HepG2 (cell line): ENCODE results near the gene P2RX2. TPM values are rescaled to one million over a fixed set of nuclear protein-coding genes. Genes with fewer than 3 reads are reported as not detected.

Experiments used
- ATAC-seq: fragments of 200-7000 bp; cut with Tn5 transposase; 3 replicates; pipeline ENCODE4 v1.9.1; 2020; ENCODE audit warnings: mild to moderate bottlenecking, moderate library complexity
- BruUV-seq: library from RNA; stranded (reverse); fragments of 400-500 nt; replicated peaks from 2 replicates; lab custom pipeline; 2021; lab: Mats Ljungman, UMichigan
- CTCF ChIA-PET: fragments of 300-600 bp; formaldehyde crosslinking; extraction: SDS; loops from one replicate; lab custom pipeline; 2021; ENCODE audit warnings: low total read pairs, inconsistent platforms, low intra/inter-chr PET ratio; lab: Yijun Ruan, JAX
- POLR2A ChIA-PET: fragments of 350-600 bp; sonication (Branson Sonifier 250); formaldehyde crosslinking; loops from one replicate; lab custom pipeline; 2020; ENCODE audit warnings: antibody characterized with exemption, inconsistent platforms; lab: Yijun Ruan, JAX
- DNase-seq: peaks from one replicate; pipeline ENCODE4 v3.0.0-alpha.2; 2015; ENCODE audit warnings: low spot score
- FAIRE-seq: peaks from 3 replicates; lab custom pipeline; 2011; peaks lifted over from hg19 to GRCh38; lab: Jason Lieb, UNC
- H2AFZ ChIP-seq: one replicate; pipeline ENCODE4 v1.6.1; 2011; ENCODE audit warnings: low read length, inconsistent platforms
- H3K27ac ChIP-seq: fragments of 300-600 bp; 3 replicates; pipeline ENCODE4 v1.8.0; 2011; ENCODE audit warnings: mixed run types, mild to moderate bottlenecking, mixed read lengths, low read length, inconsistent platforms; ENCODE audit not compliant: insufficient read depth; ENCODE audit errors: extremely low read length
- H3K27me3 ChIP-seq, 2 experiments: fragments of 200-600 bp in 1 of 2; 2 replicates in 1 of 2; 3 replicates in 1 of 2; pipeline versions ENCODE4 v1.6.0 to v1.8.0; 2011; ENCODE audit warnings: low read length in 2 of 2, mild to moderate bottlenecking in 2 of 2, moderate library complexity in 2 of 2, inconsistent platforms in 1 of 2; ENCODE audit not compliant: insufficient read depth in 2 of 2, control insufficient read depth in 1 of 2
- H3K36me3 ChIP-seq, 2 experiments: fragments of 200-600 bp in 1 of 2; replicated peaks in 1 of 2; 2 replicates in 1 of 2; 3 replicates in 1 of 2; pipeline versions ENCODE4 v1.5.1 to v1.8.0; 2011; ENCODE audit warnings: low read length in 2 of 2, inconsistent platforms in 1 of 2; ENCODE audit not compliant: insufficient read depth in 2 of 2, control insufficient read depth in 1 of 2
- H3K4me1 ChIP-seq: 2 replicates; pipeline ENCODE4 v1.5.1; 2012; ENCODE audit warnings: low read length, inconsistent platforms; ENCODE audit not compliant: insufficient read depth
- H3K4me2 ChIP-seq: 2 replicates; pipeline ENCODE4 v1.6.0; 2011; ENCODE audit warnings: low read depth, low read length, inconsistent platforms
- H3K4me3 ChIP-seq, 3 experiments: fragments of 200-600 bp in 1 of 3; sonication (generic), shearing (Covaris generic) in 1 of 3; replicated peaks in 1 of 3; 2 replicates each; pipeline ENCODE4 v1.5.1; 2011 to 2016; ENCODE audit warnings: low read length in 3 of 3, inconsistent platforms in 2 of 3, low read depth in 2 of 3, mild to moderate bottlenecking in 2 of 3, control low read depth in 1 of 3, mixed read lengths in 1 of 3; ENCODE audit not compliant: insufficient read depth in 1 of 3
- H3K79me2 ChIP-seq: one replicate; pipeline ENCODE4 v1.6.1; 2011; ENCODE audit warnings: low read length, inconsistent platforms; ENCODE audit not compliant: insufficient read depth
- H3K9ac ChIP-seq: 2 replicates; pipeline ENCODE4 v1.6.0; 2011; ENCODE audit warnings: mild to moderate bottlenecking, low read depth, low read length, inconsistent platforms; ENCODE audit not compliant: insufficient read depth
- H3K9me3 ChIP-seq: 2 replicates; pipeline ENCODE4 v1.5.1; 2012; ENCODE audit warnings: mild to moderate bottlenecking, low read length
- H4K20me1 ChIP-seq: 2 replicates; pipeline ENCODE4 v1.6.0; 2011; ENCODE audit warnings: inconsistent platforms, mild to moderate bottlenecking, low read length, moderate library complexity; ENCODE audit not compliant: insufficient read depth
- ELK4 ChIP-seq: sonication (generic); formaldehyde crosslinking; IDR thresholded peaks from 2 replicates; pipeline ENCODE4 v1.9.0; 2021; ENCODE audit warnings: missing genetic modification reagents, borderline replicate concordance
- PATZ1 ChIP-seq: sonication (generic); formaldehyde crosslinking; IDR thresholded peaks from 2 replicates; pipeline ENCODE4 v1.4.0; 2020; ENCODE audit warnings: missing genetic modification reagents
- ZNF317 ChIP-seq: sonication (generic); formaldehyde crosslinking; IDR thresholded peaks from 2 replicates; pipeline ENCODE4 v1.5.0; 2020; ENCODE audit warnings: mild to moderate bottlenecking, missing genetic modification reagents
- ZNF354B ChIP-seq: sonication (generic); formaldehyde crosslinking; IDR thresholded peaks from 2 replicates; pipeline ENCODE4 v1.8.0; 2022; ENCODE audit warnings: mild to moderate bottlenecking, missing genetic modification reagents
- WGBS: methylation state at CpG from one replicate; pipeline ENCODE4 v1.1.6; 2017; ENCODE audit warnings: low lambda C conversion rate; 5-methylcytosine and 5-hydroxymethylcytosine counted together
- in situ Hi-C: cut with HindIII; loops from 2 replicates; pipeline ENCODE4 v1.10.0; 2017; ENCODE audit warnings: low pct_unique_long_range_greater_than_20kb; ENCODE audit not compliant: extremely low pct_ligation_motif_present
- intact Hi-C: fragments of 100-400 bp; cut with micrococcal nuclease; formaldehyde crosslinking; loops from one replicate; pipeline ENCODE4 v1.10.0; 2022; ENCODE audit not compliant: unreplicated experiment
- polyA plus RNA-seq, 8 experiments: library from polyadenylated mRNA; depleted of rRNA in 3 of 8; stranded (reverse) in 7 of 8; unstranded in 1 of 8; fragments of >200 nt; fragmentation: Illumina TruSeq in 4 of 8; extraction: Trizol in 4 of 8; gene quantifications; 2 replicates each; pipeline versions ENCODE4 v1.2.1 to v1.2.3, GENCODE V29; 2011 to 2016; ENCODE audit warnings: low read depth in 4 of 8, missing spikeins in 1 of 8, mixed read lengths in 1 of 8; ENCODE audit not compliant: insufficient read depth in 1 of 8
- total RNA-seq, 5 experiments: library from RNA; depleted of rRNA; stranded (reverse); fragments of >200 nt; fragmentation: Illumina TruSeq; extraction: Trizol; gene quantifications; 2 replicates each; pipeline ENCODE4 v1.2.3, GENCODE V29; 2016; ENCODE audit warnings: low read depth in 1 of 5
- TF ChIP-seq, protein P1 (sequence below): sonication (generic); formaldehyde crosslinking; IDR thresholded peaks from 2 replicates; pipeline ENCODE4 v1.4.0; 2020; ENCODE audit warnings: missing genetic modification reagents

The P2RX2 gene
- total and polyA plus RNA-seq, 2 of the 13 experiments (the other 11 are each of a cell fraction or from before 2014, with no cell fraction given) = not detected

- TF ChIP-seq PATZ1 (CRISPR knock-in tag) (peak; percentile 28; the same call in 1 of the 2 replicates), ZNF317 (CRISPR knock-in tag) (no peak)
These were observed 13.7 kb upstream of the P2RX2 start (continued) for GRCh38 chr12:132604668-132605441.

DNA sequence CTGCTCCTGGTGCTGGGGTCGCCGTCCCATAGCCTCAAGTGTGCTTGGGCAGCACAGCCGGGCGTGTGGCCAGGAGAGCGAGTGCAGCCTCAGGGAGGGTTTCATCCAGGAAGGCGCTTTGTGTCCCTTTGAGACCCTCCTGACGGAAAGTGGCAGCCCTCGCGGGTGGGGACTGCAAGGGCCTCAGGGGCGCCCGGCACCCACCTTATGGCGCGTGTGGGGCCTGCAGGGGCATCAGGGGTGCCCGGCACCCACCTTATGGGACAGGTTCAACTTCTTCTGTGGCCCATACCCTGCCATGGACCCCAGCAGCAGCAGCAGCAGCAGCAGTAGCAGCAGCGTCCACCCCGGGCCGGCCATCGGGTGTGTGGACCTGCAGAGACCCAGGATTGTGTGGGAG, 12.7 kb upstream of the P2RX2 start:
- no peak overlapping the region for H3K4me3 ChIP-seq
- DNase-seq = no peak
- no peaks in the 10 kb centered on the region for H3K9me3 ChIP-seq
- POLR2A ChIA-PET = no interaction called here
- peaks cover 4 to 49% of the 10 kb centered on the region in 2 experiments; a peak in 4 of 5 replicates for H3K27me3 ChIP-seq
- in situ Hi-C loops (loop anchor here (5.0 kb wide), 1 partner anchor 189 kb away; no protein-coding TSS in a partner anchor), intact Hi-C loops (no loop called here)
- H3K4me1 ChIP-seq = peaks cover 61% of the 10 kb centered on the region
- BruUV-seq = no TSS peak
- 95% methylated on average over 7 of the region's 18 CpGs for whole genome bisulfite sequencing
- no peaks in the 10 kb centered on the region for H3K36me3 ChIP-seq
- H3K4me2 ChIP-seq = no peak overlapping the region
- no peak overlapping the region for H3K27ac ChIP-seq
- no peak for ATAC-seq
- no peaks in the 10 kb centered on the region for H4K20me1 ChIP-seq
- no peak overlapping the region for H2AFZ ChIP-seq
- no peaks in the 10 kb centered on the region for H3K79me2 ChIP-seq
- no peak for FAIRE-seq
- TF ChIP-seq ELK4 (CRISPR knock-in tag) = no peak
- TF ChIP-seq, protein P1, sequence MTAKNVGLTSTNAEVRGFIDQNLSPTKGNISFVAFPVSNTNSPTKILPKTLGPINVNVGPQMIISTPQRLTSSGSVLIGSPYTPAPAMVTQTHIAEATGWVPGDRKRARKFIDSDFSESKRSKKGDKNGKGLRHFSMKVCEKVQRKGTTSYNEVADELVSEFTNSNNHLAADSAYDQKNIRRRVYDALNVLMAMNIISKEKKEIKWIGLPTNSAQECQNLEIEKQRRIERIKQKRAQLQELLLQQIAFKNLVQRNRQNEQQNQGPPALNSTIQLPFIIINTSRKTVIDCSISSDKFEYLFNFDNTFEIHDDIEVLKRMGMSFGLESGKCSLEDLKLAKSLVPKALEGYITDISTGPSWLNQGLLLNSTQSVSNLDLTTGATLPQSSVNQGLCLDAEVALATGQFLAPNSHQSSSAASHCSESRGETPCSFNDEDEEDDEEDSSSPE = no peak
- no peak for TF ChIP-seq ZNF354B (CRISPR knock-in tag)
- TF ChIP-seq PATZ1 (CRISPR knock-in tag) = no peak
- TF ChIP-seq, all 625 proteins: peak for 0
- CTCF ChIA-PET = no interaction called here
- no peak overlapping the region for H3K9ac ChIP-seq
